Stimulated activated effector memory CD8-positive, alpha-beta T cell treated with anti-CD3 and anti-CD28 coated beads, Interleukin-12 subunit alpha, Interleukin-12 subunit beta, amount 100 ng/mL, for 72 hours (primary cell): ENCODE data around the gene WWOX.

Experiments used
- ATAC-seq: fragments of 150-1000 bp; cut with Tn5 transposase; 2 replicates; pipeline ENCODE4 v1.10.0; 2021
- DNase-seq, 2 donors: peaks; one replicate each; pipeline ENCODE4 v3.0.0; 2021 to 2022; ENCODE audit warnings: low spot score in 2 of 2
- H3K27ac Mint-ChIP-seq: one replicate; pipeline ENCODE4 v1.8.0; 2022; ENCODE audit warnings: mild to moderate bottlenecking, mixed read lengths
- H3K36me3 Mint-ChIP-seq: one replicate; pipeline ENCODE4 v1.8.0; 2022; ENCODE audit warnings: mild to moderate bottlenecking, mixed read lengths
- H3K4me1 Mint-ChIP-seq: one replicate; pipeline ENCODE4 v1.8.0; 2022; ENCODE audit warnings: mixed read lengths
- H3K4me3 Mint-ChIP-seq: one replicate; pipeline ENCODE4 v1.8.0; 2022; ENCODE audit warnings: mild to moderate bottlenecking, mixed read lengths
- H3K9me3 Mint-ChIP-seq: one replicate; pipeline ENCODE4 v1.8.0; 2022; ENCODE audit warnings: mixed read lengths

The WWOX gene

DNA sequence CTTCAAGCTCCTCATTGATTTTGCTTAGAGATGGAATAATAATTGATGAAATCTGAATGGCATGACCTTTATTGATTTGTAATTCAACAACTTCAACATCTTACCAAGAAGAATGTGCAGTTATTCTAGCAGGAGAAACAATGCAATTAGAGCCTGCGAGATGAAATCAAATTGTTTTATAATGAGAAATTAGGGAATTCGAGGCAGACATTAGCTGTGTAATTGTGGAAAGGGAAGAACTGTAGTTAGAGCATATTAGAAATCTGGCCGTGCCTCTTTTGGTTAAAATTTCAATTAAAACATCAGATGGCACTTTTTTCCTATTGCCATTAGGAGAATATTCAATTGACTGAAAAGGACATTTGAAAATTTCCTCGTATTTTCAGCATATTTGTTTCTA, 325.8 kb downstream of the WWOX start:
- no peaks in the 10 kb centered on the region for H3K4me1 Mint-ChIP-seq
- H3K9me3 Mint-ChIP-seq, result peaks cover 4% of the 10 kb centered on the region
- H3K36me3 Mint-ChIP-seq, result no peaks in the 10 kb centered on the region
- no peak overlapping the region for H3K27ac Mint-ChIP-seq
- no peak for ATAC-seq
- no peak overlapping the region for H3K4me3 Mint-ChIP-seq
- no peak for DNase-seq

DNA sequence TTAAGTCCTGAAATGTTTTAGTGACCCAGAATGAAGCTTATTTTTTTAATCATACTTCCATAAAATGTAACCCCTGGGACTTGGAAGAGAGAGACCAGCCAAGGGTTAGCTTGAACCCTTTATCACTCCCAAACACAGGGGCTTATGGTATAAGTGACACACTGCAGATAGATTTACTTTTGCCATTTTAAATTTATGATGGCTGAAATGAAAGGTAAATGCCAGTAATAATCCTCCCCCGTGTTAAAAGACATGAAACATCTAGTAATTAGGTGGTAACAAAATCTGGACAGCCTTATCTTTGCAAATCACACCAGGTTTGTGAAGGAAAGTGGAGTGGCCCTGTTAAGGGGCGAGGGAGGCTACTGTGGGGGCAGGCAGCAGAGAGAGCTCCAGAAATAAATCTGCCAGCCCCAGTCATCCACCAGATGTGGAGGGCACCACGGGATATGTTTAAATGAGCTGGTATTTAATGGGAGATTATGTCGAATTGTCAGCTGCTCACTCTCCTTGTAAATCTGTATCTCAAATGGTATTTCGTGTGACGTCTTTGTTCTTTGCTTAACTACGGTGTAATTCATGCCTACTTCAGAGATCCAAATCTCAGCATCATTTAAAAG, 326.5 kb downstream of the WWOX start:
- ATAC-seq, result no peak
- Mint-ChIP-seq H3K4me1 (no peaks in the 10 kb centered on the region), H3K27ac (no peak overlapping the region), H3K9me3 (peaks cover 4% of the 10 kb centered on the region), H3K4me3 (no peak overlapping the region), H3K36me3 (no peaks in the 10 kb centered on the region)
- no peak for DNase-seq

DNA sequence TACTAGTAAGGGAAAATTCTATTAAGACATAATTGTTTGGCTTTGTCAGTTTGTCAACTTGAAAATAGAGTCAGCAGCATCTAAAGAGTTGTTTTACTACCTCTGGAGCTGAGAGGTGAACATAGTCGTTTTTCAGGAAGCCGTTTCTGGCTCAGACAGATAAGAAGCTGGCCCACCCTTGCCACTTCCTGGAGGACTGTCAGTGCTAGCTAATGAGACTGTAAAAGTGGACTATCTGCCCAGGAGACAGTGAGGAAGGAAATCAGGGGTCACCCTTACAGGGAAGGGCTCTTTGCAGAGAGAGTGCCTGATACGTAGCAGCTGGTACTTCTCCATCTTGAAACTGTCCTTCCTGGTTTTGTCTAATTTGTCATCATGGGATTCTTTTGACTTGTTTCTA, 328.7 kb downstream of the WWOX start:
- no peak overlapping the region for H3K4me3 Mint-ChIP-seq
- H3K9me3 Mint-ChIP-seq, result peaks cover 4% of the 10 kb centered on the region
- H3K36me3 Mint-ChIP-seq, result peaks cover 5% of the 10 kb centered on the region
- no peak for ATAC-seq
- no peak overlapping the region for H3K27ac Mint-ChIP-seq
- no peaks in the 10 kb centered on the region for H3K4me1 Mint-ChIP-seq
- DNase-seq, result no peak

DNA sequence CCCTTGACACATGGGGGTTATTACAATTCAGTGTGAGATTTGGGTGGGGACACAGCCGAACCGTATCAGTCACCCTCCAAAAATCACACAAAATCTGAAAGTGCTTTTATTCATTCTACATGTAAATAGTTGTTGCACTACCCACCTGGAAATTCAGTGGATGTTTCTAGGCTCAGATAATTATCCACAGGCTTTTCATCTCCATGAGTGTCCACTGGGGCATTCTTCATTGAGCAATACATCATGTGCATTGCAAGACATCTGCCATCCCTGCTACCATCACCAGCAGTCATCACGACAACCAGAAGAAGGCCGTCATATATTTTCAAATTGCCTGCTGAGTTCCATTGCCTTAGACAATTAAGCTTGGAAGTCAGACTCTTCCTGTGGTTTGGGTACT, 330.8 kb downstream of the WWOX start:
- Mint-ChIP-seq H3K9me3 (peaks cover 4% of the 10 kb centered on the region), H3K4me1 (no peaks in the 10 kb centered on the region), H3K4me3 (no peak overlapping the region), H3K36me3 (peaks cover 5% of the 10 kb centered on the region), H3K27ac (no peak overlapping the region)
- ATAC-seq (no peak), DNase-seq (no peak)

DNA sequence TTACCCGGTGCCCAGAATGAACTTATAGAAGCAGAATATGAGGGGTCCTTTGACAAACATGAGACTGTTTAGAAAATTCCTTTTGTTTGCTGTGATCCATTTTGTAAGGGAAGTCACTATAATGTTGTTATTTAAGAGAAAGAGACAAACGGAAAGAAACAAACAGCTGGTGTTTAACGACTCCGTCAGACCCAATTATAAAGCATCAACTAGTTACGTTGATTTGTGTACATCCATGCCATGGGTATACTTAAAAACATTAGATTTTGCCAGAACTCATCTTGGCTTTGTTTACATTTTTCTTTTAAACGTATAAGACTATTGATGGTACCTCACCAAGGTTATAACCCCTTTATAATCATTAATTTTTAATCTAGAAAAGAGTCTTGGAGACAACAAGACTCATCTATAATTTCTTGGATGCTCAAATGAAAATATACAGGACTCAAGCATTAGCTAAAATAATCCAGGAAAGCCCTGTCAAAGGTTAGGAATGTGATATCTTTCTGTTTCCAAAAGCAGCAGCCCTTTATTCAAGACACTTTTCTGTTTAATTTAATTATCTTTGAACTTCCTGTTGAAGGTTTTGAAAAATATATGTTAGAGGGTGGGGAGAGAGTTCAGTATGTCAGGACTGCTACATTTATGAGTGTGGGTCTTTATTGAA, 331.7 kb downstream of the WWOX start:
- no peak for DNase-seq
- H3K4me3 Mint-ChIP-seq, result no peak overlapping the region
- peaks cover 4% of the 10 kb centered on the region for H3K9me3 Mint-ChIP-seq
- H3K36me3 Mint-ChIP-seq, result peaks cover 5% of the 10 kb centered on the region
- ATAC-seq, result no peak
- H3K27ac Mint-ChIP-seq, result no peak overlapping the region
- no peaks in the 10 kb centered on the region for H3K4me1 Mint-ChIP-seq

DNA sequence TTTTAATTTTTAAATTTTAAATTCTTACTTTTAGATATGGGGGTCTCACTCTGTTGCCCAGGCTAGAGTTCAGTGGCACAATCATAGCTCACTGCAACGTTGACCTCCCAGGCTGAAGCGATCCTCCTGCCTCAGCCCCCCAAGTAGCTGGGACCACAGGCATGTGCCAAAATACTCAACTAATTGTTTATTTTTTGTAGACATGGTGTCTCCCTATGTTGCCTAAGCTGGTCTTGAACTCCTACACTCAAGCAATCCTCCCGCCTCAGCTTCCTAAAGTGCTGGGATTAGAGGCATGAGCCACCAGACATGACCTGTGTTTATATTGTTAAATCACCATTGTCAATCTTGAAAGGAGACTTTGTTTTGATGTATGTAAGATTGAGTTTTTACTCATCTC, 332.2 kb downstream of the WWOX start:
- ATAC-seq, result no peak

DNA sequence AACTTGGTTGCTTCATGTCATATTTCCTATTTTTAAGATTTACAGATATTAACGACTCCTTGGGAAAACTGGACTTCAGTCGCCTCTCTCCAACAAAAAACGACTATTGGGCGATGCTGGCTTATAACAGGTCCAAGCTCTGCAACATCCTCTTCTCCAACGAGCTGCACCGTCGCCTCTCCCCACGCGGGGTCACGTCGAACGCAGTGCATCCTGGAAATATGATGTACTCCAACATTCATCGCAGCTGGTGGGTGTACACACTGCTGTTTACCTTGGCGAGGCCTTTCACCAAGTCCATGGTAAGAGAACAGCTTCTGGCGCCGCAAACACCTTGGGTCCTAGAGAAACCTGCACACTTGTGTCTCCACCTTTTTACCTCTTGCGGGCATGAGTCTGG, 333.0 kb downstream of the WWOX start:
- Mint-ChIP-seq H3K36me3 (peaks cover 5% of the 10 kb centered on the region), H3K9me3 (peaks cover 4% of the 10 kb centered on the region), H3K4me3 (no peak overlapping the region), H3K4me1 (no peaks in the 10 kb centered on the region), H3K27ac (no peak overlapping the region)
- DNase-seq, result no peak
- no peak for ATAC-seq

More for the DNA sequence above, 332.2 kb downstream of the WWOX start:
- H3K36me3 Mint-ChIP-seq, result peaks cover 5% of the 10 kb centered on the region
- no peak overlapping the region for H3K27ac Mint-ChIP-seq
- H3K4me1 Mint-ChIP-seq, result no peaks in the 10 kb centered on the region
- H3K9me3 Mint-ChIP-seq, result peaks cover 4% of the 10 kb centered on the region
- no peak for DNase-seq
- H3K4me3 Mint-ChIP-seq, result no peak overlapping the region

DNA sequence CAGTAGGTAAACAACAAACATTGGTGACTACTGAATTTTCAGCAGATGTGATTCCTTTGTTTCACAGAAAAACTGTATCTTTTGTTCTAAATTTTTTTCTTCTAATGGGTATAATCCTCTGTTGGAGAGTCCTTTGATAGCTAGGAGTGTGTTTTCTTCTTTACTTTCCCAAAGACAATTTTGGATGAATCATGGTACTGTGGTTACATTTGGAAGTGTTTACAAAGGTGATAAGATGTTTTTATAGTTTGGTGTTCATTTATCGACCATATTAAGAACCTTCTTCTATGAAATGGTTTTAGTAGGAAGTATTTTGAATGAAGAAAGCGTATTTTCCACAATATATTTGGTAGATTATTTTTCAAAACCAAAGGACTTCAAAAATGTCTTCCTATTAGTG, 333.7 kb downstream of the WWOX start:
- Mint-ChIP-seq H3K4me1 (no peaks in the 10 kb centered on the region), H3K36me3 (peaks cover 5% of the 10 kb centered on the region), H3K27ac (no peak overlapping the region), H3K4me3 (no peak overlapping the region), H3K9me3 (peaks cover 4% of the 10 kb centered on the region)
- ATAC-seq (no peak), DNase-seq (no peak)

DNA sequence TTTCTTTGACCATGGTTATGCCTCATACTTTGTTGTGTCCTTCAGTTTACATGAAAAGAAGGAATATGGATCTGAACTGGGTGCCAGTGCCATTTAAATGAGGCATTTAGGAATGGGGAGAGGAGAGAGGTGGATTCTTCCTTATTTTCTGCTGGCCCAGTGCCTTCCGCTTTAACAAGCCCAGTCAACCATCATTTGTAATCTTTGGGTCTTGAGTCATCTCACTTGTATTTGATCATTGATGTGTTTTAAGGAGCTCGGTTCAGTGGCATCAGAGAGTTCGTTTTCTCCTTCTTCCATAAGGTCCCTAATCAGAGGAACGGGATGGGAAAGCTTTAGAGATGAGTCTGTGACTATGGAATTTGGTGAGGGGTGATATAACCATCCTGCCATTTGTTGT, 334.9 kb downstream of the WWOX start:
- Mint-ChIP-seq H3K36me3 (peaks cover 5% of the 10 kb centered on the region), H3K4me3 (no peak overlapping the region), H3K9me3 (peaks cover 4% of the 10 kb centered on the region), H3K27ac (no peak overlapping the region), H3K4me1 (no peaks in the 10 kb centered on the region)
- DNase-seq (no peak), ATAC-seq (no peak)

DNA sequence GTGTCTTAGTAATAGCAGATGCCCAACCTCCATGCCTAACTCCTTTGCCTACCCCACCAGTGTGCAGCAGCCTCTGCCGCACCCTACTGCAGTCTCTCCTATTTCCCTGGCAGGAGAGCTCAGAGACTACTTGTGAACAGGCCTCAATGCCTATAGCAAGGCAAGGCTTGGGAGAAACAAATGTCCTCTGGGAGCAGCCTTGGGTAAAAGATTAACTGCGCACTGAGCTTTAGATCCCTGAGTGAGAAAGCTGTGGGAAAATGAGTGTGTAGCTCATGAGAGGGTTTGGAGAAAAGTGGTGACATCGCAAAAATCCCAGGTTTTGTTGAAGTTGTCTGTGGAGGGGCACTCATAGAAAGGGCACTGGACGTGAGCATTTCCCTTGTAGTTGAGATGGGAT, 335.8 kb downstream of the WWOX start:
- Mint-ChIP-seq H3K36me3 (peaks cover 5% of the 10 kb centered on the region), H3K4me1 (no peaks in the 10 kb centered on the region), H3K27ac (no peak overlapping the region), H3K4me3 (no peak overlapping the region), H3K9me3 (no peaks in the 10 kb centered on the region)
- ATAC-seq (no peak), DNase-seq (no peak)

DNA sequence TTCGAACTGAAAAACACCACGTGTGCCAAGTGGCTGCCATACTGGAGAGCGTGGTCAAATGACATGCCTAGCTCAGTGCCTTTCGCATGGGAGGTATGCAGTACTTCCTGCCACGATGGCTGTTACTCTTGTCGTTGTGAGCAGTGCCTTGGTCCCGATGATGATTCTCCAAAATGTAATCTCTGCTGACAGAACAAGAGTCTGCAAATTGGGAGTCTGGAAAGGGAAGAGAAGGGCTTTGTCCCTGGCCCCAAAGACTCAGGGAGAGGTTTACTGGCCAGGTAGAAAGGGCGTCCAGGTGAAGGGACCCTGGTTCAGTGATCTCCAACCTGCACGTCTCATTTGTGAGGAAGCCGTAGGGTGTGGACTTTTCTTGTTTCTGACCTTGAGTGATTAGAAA, 336.6 kb downstream of the WWOX start:
- DNase-seq, result no peak
- H3K4me1 Mint-ChIP-seq, result no peaks in the 10 kb centered on the region
- no peak for ATAC-seq
- H3K27ac Mint-ChIP-seq, result no peak overlapping the region
- H3K36me3 Mint-ChIP-seq, result peaks cover 5% of the 10 kb centered on the region
- no peaks in the 10 kb centered on the region for H3K9me3 Mint-ChIP-seq
- no peak overlapping the region for H3K4me3 Mint-ChIP-seq

DNA sequence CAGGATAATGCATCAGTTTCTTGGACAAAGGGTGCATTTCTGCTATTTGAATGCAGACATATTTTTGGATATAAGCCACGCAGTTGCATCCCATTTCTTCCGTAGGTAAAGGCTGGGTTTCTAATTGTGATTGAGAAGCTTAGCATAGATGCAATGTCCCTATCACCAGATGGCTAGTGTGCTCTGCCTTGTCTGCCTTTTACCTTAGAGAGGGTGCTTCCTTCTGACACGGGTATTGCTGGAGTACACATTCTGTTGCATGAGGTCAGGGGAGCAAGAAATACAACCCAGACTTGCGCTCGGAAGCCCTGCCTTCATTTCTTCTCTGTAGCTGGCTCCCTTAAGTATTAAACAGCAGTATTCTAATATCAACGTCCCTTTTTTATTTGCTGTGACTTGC, 337.4 kb downstream of the WWOX start:
- Mint-ChIP-seq H3K4me1 (no peaks in the 10 kb centered on the region), H3K4me3 (no peak overlapping the region), H3K36me3 (peaks cover 5% of the 10 kb centered on the region)

DNA sequence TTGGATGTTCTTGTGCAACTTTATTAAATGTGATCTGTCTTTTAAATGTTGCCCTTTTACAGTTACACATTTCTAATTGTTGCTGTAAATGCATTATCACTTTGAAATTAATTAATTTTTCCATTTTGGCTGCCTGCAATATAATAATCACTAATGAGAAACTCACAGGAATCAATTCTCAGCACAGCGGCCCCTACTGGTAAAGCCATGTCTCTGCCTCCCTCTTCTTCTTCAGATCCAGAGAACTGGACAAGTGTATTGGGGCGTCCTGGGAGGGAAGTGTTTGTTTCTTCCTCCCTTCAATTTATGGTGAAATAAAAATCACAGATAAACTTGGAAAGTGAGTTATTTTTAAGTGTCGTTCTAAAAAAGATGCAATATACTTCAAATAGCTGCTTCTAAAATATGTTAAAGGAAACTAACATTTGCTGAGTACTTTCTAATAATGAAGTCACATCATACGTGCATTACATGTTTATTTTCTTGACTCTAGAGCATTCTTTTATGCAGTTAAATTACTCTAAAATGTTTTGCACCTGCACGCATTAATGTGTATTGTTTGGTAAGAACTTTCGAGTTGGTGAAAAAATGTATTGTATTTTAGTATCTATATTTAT, 338.0 kb downstream of the WWOX start:
- no peak overlapping the region for H3K4me3 Mint-ChIP-seq
- H3K4me1 Mint-ChIP-seq, result no peaks in the 10 kb centered on the region
- no peak for ATAC-seq
- no peaks in the 10 kb centered on the region for H3K9me3 Mint-ChIP-seq
- peak; percentile 5 to 51 for DNase-seq
- no peak overlapping the region for H3K27ac Mint-ChIP-seq
- peaks cover 5% of the 10 kb centered on the region for H3K36me3 Mint-ChIP-seq

More for the DNA sequence above, 337.4 kb downstream of the WWOX start:
- H3K9me3 Mint-ChIP-seq, result no peaks in the 10 kb centered on the region
- DNase-seq (no peak), ATAC-seq (no peak)
- no peak overlapping the region for H3K27ac Mint-ChIP-seq

DNA sequence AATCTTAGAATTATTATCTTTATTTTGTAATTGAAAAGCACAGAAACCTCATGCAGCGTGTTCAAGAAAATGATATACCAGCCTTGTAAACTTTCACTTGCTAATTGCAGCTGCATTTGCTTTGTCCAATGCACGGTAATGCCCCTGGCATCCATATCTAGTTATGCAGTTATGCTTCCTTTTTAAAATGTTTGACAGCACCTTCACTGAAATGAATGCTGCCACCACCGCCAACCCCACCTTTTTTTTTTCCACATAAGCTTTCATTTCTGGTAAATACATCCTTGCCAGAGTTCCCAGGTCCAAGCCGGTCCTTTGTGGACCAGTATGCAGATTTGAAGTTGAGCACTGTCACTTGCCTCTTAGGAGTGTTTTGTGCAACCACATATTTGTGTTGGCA, 338.8 kb downstream of the WWOX start:
- DNase-seq (no peak), ATAC-seq (no peak)
- no peak overlapping the region for H3K27ac Mint-ChIP-seq
- H3K4me1 Mint-ChIP-seq, result no peaks in the 10 kb centered on the region
- H3K36me3 Mint-ChIP-seq, result no peaks in the 10 kb centered on the region
- no peak overlapping the region for H3K4me3 Mint-ChIP-seq
- H3K9me3 Mint-ChIP-seq, result no peaks in the 10 kb centered on the region

DNA sequence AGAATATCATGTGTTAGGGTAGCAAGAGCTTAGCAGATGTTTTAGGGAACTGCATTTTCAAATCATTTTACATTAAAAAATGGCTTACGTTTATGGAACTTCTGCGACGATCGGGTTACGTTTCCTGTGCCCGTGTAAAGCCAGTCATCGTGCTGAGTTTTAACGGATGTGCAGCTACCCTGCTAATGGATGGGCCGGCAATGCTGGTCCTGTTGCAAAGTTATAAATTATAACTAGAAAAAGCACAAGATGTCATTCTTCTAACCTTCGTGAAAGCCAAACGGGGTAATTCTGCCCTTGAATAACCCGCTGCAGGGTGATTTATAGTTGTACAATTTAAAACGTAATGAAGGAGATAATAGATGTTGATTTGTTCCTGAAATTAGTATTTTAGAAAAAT, 339.2 kb downstream of the WWOX start:
- ATAC-seq, result no peak
- no peak for DNase-seq
- Mint-ChIP-seq H3K27ac (no peak overlapping the region), H3K4me1 (no peaks in the 10 kb centered on the region), H3K4me3 (no peak overlapping the region), H3K36me3 (no peaks in the 10 kb centered on the region), H3K9me3 (no peaks in the 10 kb centered on the region)

DNA sequence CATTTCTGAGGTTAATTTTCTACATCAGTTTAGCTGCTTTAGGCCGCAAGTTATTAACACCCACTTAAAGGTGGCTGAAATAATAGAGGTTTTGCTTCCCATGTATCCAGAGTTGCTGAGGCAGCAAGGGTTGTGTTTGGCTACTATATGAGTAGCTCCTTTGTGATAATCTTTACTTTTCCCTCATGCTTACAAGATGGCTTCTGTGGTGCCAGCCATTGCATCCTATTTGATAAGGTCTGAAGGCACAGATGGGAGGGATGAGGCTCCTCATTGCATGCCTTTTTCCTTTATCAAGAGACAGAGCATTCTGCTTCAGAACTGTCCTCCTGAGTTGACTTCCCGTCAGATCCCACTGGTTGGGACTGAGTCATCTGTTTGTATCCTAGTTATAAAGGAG, 340.2 kb downstream of the WWOX start:
- Mint-ChIP-seq H3K27ac (no peak overlapping the region), H3K4me1 (no peaks in the 10 kb centered on the region), H3K36me3 (no peaks in the 10 kb centered on the region), H3K4me3 (no peak overlapping the region), H3K9me3 (no peaks in the 10 kb centered on the region)
- ATAC-seq (no peak), DNase-seq (no peak)
